Daoy (cell line): ENCODE measurements around the gene CREM. TPM values are rescaled to one million over a fixed set of nuclear protein-coding genes. Genes with fewer than 3 reads are reported as not detected.
"Not testable (repeated sequence)": the region's sequence is repeated elsewhere in the genome, so short reads cannot be mapped to it uniquely, and the experiment has no call there.

Experiments
- DNase-seq: peaks from one replicate; pipeline ENCODE4 v3.0.0-alpha.2; 2015; ENCODE audit warnings: low read depth
- total RNA-seq: library from RNA; depleted of rRNA; stranded (reverse); fragments of >200 nt; shearing (Covaris generic); gene quantifications from 2 replicates; pipeline ENCODE4 v1.2.3, GENCODE V29; 2014

The CREM gene
- total RNA-seq, 1 experiment from 2014 or later, result 30.2 TPM

DNA sequence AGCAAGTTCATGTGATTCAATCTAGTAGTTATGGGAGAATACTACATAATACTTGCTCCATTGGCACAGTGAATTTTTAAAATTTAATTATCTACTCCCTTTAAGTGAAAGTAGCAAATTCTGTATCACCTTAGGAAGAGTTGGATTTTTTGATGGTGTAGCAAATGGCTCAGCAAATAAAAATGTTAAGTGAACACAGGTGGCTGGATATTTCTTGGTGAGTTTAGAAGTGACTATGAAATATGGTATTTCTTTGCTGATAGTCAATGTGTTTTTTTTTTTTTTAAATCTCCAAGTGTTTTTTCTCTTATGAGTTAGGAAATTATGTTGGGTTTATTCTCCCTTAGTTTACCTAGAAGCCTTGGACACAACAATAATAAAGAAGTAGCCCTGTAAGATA is 67.8 kb downstream of the CREM start:
- DNase-seq, result no peak

DNA sequence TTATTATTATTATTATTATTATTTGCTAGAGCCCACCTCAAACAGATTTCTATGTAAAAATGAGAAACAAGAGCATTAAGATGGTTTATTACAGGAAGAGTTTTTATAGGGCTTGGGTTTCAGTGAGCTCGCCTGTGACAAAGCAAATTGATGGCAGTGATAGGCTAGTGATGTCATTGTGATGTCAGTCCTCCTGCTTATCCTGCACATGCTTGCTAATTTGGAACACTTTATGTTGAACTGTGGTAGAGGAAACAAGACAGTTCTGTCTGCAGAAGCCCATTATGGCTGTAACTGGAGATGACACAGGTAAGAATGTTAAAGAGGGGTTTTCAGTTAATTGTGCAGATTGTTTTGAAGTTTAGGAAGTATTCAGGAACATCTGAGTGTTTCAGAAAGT is 68.3 kb downstream of the CREM start:
- no peak for DNase-seq

DNA sequence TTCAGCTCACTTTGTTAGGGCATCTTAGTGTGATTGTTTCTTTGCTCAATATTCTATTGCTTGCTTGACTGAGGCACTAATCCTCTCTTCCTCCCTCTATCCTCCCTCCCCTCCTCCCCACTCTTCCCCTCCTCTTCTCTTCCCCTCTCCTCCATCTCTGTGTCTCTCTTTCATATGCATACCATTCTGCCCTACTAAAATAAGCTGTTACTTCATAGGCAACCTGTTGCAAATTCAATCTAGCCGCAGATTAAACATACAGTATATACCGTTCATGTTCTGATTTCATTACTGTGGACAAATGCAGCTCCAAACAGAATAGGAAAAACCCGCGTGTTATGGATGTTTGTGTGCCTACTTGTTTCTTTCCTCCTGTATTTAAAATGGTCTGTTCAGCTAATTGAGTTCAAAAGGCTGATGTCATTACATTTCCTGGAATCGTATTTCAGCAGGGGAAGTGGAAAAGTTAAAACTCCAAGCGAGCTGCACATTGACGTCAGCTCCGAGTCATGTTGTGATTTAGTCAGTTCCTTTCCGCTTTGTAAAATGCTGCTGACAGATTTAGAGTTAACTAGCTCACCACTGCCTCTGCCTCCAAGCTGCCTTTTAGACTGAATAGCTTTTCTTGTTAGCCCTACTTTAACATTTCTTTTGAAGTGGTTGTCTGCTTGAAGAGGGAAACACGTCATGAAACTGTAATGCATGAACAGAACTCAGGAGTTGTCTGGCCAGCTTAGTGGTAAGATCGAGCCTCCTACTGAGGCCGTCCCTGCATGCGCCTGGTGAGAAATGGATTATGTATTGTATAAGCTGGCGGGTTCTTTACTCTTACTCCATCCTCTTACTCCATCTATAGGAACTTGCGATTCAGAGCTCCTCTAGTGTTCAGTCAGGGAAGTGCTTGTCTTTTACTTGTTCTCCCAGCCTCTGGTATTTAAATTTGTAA is 69.0 kb downstream of the CREM start:
- peak; percentile 86 for DNase-seq

DNA sequence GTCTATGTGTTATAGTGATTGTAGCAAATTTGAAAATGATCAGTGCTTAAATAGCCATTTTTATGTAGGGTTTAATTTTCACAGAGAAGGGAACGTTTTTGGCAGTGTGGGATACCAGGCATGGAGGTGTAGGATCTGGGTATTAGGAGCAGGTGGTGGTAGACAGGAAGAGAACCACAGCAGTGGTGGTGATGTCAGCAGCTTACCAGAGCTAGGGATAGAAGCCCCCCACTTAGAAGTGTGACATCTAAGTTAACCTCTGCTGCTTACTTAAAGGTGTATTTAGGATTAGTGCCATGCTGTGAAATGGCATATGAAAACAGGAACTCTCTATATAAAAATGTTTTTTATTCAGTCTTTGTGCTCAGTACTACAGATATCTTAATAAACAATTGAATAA is 73.8 kb downstream of the CREM start:
- no peak for DNase-seq

DNA sequence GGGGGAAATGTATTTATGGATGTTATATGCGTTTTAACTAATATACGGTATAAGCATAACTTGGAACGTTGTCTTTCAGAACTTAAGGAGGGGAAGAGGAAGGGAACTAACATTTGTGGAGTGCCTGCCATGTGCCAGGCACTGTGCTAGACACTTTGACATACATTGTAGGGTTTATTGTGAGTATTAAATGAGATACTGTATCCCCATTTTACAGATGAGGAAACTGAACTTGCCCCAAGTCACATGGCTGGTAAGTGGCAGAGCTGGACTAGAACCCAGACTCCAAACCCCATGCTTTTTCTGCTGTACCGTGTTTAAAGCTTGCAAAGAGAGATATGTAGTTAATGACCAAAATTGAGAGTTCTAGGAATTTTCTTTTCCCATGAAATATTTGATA is 74.6 kb downstream of the CREM start:
- no peak for DNase-seq

DNA sequence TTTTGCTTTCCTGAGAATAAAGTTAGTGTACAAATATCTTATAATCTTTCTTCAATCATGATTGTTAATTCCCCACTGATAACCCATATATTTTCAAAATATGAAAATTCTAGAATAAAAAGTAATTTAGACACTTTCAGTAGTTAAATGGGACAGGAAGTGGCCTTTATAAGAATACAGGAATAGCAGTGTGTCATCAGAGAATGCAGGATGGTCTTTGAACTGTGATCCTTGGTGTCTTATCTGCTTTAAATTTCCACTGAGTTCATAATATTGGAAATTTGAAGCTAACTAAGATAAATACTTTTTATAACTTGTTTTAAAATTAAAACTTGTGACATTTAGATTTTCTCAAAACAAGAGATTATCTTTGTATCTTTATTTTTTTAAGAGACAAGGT is 75.4 kb downstream of the CREM start:
- no peak for DNase-seq

DNA sequence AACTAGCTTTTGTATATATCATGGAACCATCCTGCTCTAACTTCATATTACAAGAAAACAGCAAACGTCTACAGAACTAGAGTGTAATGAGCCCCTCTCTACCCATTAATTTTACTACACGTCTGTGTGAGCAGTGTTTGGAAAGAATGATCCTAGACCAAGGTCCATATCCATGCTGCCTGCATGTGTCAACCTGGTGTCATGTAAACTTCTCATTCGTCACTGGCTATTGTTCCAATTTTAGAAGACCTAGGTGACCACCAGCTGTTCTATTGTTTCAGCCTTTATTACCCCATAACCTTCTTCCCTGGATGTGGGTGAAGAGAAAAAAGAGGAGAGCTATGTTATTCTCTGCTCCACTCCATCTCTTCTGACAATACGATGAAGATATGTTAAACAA is 77.1 kb downstream of the CREM start:
- no peak for DNase-seq

DNA sequence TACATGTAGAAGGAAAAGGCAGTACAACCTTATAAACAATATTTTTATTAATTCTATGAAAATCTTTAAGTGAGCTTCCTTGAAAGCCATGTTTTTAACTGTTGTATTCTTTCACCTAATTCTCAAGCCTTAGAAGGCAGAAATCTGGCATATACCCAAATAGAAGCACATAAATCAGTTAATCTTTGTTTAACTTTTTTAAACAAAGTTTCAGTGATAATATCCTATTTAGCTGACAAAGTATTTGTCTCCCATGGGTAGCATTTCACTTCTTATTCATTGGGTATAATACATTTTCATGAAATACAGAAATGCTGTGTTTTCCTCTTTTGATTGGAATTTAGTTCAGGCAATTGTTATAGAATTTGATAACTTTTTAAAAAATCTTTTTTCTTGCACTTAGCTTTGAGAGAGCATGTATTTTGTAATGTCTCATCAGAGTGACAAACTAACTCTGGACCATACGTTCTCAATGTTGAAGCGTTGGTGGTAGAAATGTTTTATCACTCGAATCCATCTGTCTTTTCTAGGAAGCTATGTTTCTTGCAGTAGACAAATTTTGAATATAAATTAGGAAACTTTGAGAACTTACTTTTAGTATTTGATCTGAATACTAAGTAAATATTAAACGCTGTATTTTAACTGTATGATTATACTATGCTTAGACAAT is 78.1 kb downstream of the CREM start:
- no peak for DNase-seq

DNA sequence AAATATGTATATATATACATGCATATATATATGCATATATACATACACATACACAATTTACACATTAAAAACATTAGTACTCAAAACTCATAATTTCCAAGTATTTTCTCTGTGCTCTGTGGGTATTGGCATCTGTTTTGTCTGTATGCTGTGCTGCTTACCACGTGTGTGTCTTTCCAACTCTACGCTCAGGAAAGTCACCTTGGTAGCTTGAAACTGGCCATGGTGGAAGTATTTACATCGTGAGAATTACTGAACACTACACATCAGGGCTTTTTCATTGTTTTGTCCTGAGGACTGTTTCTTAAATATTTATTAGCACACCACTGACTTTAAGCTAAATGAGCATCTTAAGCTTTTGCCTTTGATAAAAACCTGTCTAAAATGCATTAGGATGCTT is 79.6 kb downstream of the CREM start:
- no peak for DNase-seq

DNA sequence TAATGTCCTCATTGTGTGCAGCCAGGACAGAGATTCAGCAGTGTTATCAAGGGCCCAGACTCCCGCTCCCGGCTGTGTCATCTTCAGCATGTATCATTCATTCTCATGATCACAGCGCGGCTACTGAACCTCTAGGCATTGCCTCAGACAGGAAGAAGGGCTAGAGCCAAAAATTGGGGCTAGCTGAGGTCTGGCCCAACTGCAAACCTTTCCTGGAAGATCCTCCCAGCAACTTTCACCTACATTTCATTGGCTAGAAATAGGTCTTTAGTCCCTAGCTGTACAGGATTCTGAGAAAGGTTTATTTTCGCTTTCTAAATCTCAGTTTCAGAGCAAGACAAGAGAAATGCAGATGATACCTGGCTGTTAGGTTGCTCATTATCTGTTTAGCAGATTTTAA is 81.9 kb downstream of the CREM start:
- no peak for DNase-seq

DNA sequence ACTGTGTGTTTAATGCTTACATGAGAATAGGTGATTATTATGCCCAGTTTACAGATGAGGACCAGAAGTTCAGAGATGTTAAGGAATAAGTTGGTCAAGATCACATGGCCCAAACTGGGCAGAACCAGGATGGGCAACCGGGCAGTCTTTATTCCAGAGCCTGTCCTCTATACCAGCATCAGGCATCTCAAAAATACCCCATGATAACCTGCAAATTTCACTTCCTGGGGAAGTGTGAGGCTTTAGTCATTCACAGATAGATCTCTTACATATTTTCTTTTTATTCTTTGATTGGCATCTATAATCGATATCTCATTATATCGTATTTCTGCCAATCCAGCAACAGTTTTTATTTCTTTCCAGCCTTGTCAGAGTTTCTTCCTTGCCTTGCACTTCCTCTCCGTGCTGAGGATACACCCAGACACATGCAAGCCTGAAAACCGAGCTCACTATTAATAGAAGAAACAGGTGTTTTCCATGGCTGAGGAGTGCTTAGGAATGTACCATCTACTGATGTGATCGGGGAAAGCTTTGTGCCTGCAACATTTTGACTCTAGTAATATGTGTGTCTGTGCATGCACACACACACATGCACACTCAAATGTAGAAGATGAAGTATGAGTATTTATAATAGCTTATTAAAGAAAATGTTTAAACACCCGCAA is 82.4 kb downstream of the CREM start:
- DNase-seq, result no peak

DNA sequence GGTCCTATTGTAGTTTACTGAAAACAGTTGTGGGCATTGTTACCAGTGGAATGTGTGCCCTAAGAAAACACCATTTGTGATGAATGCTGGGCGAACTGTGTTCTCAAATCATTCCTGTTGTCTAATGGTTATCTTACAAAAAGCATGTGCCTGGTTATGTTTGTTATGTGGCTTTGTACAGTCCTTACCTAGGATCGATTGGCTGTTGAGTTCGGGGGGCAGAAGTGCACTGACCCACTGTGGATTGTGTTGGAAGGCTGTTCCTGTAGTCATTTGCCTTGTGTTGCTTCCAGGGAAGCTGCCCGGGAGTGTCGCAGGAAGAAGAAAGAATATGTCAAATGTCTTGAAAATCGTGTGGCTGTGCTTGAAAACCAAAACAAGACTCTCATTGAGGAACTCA is 84.3 kb downstream of the CREM start:
- DNase-seq, result no peak

DNA sequence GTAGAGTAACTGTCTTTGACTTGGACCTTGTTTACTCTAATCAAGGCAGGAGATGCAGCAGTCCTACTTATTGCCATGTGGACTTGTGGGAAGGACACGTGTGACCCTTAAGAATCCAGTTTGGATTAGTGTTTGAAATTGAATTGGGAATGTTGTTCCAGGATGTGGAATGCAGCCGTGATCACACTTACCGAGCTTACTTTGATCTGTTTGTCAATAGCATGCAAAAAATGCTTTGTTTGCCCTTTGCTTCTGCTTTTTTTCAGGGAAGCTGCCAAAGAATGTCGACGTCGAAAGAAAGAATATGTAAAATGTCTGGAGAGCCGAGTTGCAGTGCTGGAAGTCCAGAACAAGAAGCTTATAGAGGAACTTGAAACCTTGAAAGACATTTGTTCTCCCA is 84.7 kb downstream of the CREM start:
- no peak for DNase-seq

DNA sequence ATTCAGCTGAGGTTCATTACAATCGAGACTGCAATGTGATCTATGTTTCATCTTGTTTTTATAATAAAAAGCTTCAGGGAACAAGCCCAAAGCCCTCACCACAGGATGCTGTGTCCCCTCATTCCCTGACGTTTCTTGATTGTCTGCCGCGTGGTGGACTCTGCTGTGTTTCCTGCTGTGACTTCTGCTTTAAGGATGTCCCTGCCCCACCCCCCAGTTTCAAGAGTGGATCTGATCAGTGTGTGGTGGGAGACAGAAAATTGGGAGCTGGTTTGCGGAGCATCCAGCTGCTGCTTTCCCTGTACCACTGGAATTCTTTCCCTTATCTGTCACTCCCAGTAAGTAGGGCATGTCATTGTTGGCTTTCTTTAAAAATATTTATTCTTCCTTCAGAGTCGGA is 86.2 kb downstream of the CREM start:
- DNase-seq, result no peak

DNA sequence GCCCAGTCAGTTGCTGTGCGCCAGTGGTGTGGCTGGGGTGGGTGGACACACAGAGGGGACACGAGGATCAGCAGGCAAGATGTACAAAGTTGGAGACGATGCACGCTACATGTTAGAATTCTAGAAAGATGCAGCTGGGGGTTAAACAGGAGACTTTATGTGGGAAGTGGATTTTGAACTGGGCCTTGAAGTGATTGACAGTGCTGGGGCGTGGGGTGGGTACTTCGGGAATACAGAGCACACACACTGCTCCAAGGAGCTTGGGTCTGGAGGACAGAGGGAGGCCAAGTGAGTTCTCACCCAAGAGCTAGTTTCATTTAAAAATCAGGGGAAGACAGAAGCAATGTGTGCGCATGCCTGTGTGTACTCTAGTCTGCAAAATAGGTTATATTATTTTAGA is 87.1 kb downstream of the CREM start:
- DNase-seq, result no peak

DNA sequence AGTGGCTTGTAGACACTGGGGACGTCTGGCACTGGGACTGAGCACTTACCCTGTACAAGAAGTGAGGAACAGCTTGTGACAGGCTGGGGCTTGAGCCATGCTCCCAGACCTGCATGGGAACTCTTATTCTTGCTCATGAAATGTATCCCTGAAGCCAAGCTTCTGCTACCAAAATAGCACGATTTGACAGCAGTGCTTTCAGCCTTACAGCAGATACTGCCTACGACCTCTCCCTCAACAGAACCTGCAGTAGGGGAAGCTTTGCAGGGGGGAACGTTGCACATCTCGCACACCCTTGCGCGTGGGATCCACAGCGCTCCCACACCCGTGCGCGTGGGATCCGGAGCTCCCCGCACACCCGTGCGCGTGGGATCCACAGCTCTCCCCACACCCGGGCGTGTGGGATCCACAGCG is 88.0 kb downstream of the CREM start:
- DNase-seq, result no peak

DNA sequence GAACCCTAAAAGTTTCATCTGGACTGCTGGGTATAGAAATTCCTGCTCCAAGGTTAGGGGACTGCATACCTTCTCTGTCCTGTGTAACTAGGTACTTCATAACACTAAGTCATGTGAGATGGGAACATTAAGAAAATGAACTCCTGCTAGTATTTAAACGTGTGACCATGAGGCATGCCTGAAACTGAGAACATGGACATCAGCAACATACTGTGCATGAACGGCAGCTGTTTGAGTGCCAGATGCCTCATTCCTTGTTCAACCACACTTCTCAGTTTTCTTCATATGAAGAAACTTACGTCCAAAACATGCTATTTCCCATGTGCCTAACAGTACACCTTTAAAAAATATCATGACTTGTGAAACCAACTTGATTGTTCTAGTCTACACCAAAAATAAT is 88.5 kb downstream of the CREM start:
- no peak for DNase-seq

DNA sequence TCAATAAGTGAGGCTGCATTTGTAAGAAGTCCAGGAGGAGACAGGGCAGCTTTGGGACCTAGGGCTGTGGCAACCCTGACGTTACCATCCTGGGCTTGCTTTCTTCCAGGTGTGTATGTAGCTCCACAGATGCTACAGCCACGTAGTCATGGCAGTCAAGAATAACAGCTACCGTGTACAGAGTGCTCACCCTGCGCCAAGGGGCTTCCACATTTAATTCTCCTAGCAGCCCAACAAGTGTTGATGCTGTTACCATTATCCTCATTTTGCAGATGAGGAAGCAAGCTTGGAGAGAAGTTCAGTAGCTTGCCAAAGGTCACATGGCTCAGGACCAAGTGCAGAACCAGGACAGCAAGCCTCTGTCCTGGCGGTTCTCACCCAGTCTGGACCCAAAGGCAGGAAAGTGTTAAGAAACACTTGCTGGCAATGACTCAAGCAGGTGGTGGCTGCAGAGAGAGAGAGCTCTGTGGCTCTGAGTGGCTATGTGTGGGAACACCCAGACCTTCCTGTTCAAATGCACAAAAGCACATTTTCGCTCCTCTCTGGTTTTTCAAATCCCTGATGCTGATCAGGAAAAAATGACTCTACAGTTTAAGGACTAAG is 89.8 kb downstream of the CREM start:
- DNase-seq, result no peak

DNA sequence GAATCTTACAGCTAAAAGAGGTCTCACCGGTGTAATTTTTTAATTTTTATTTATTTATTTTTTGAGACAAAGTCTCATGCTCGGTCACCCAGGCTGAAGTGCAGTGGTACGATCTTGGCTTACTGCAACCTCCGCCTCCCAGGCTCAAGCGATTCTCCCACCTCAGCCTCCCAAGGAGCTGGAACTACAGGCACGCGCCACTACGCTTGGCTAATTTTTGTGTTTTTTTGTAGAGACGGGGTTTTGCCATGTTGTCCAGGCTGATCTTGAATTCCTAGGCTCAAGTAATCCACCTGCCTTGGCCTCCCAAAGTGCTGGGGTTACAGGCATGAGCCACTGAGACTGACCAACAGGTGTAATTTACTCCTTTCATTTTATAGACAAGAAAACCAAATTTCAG is 90.3 kb downstream of the CREM start:
- not testable (repeated sequence) for DNase-seq

DNA sequence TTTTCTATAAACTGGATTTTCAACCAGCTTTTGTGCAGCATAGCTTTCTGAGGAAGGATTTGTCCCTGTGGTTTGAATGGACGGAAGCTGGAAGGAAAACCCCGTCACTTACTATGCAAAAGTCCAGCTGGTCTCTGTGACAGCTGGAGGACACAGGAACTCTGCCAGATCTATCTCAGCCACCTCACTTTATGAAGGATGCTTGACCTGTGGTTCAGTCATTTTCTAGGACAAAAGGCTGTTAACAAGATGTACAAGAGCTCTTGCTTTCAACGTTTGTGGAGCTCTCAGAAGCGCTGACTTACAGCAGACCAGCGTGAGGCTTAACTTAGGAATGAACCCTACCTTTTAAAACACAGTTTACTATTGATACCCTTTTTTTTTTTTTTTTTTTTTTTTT is 90.8 kb downstream of the CREM start:
- no peak for DNase-seq

DNA sequence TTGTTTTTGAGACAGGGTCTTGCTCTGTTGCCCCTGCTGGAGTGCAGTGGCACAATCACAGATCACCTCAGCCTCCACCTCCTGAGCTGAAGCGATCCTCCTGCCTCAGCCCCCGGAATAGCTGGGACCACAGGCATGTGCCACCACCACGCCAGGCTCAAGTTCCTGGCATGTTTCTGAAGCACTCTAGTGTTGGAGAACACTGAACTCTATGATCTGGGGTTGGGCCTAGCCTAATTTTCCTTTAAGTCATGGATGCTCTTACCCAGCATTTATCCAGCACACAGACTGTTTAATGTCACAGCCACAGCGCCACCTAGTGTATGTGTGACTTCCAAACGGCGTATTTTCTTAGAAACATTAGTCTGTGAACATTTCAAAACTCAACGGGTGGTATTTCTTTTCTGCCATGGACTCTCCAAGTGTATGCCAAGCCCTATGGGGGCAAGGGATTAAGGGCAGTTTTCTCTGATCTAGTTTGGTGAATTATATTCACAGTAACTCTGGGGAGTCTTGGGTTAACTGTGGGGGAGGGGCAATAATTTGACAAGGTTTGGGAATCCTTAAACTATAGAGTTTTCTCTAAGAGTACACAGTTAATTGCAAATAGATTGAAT is 91.8 kb downstream of the CREM start:
- peak; percentile 71 for DNase-seq

DNA sequence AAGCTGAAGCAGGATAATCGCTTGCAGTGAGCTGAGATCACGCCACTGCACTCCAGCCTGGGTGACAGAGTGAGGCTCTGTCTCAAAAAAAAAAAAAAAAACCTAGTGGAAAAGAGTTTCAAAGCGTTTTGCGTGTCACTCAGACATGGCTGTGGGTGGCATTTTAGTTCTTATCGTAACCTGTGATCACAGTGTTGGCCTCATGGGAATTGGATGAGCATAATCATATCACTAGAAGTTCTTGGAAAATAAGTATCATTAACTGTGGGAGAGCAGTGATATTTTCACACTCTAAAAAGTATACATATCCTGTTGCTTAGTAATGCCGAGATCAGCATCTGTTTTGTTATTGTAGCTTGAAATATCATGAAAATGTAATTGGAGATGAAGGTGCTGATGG is 92.6 kb downstream of the CREM start:
- no peak for DNase-seq
